ENCODE results near the gene OLFML2A.

DNA sequence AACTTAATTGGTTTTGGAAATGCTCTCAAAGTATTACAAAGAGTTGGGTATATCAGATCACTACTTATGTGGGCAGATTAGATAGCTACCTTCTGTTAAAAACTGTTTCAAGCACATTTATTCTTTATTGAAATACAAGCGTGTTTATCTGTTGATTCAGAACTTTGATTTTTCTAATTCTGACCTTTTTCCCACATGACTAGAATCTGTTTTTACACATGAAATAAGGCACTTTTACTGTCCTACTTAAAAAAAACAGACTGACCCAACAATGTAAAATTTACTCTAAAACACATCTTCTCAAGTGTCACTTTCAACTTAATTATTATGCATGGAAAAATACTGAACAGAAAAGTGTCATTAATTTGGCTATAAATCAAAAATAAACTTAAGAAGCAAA, 10.6 kb upstream of the OLFML2A start:
- TF ChIP-seq, protein P1, sequence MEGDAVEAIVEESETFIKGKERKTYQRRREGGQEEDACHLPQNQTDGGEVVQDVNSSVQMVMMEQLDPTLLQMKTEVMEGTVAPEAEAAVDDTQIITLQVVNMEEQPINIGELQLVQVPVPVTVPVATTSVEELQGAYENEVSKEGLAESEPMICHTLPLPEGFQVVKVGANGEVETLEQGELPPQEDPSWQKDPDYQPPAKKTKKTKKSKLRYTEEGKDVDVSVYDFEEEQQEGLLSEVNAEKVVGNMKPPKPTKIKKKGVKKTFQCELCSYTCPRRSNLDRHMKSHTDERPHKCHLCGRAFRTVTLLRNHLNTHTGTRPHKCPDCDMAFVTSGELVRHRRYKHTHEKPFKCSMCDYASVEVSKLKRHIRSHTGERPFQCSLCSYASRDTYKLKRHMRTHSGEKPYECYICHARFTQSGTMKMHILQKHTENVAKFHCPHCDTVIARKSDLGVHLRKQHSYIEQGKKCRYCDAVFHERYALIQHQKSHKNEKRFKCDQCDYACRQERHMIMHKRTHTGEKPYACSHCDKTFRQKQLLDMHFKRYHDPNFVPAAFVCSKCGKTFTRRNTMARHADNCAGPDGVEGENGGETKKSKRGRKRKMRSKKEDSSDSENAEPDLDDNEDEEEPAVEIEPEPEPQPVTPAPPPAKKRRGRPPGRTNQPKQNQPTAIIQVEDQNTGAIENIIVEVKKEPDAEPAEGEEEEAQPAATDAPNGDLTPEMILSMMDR (IDR thresholded peaks at IDR 0.05), result no peak
- no peak for TF ChIP-seq POLR2A (IDR thresholded peaks at IDR 0.05)
- TF ChIP-seq POLR2AphosphoS5 (IDR thresholded peaks at IDR 0.05), result no peak
- no peak for TF ChIP-seq EP300 (IDR thresholded peaks at IDR 0.05)

All from sigmoid colon (tissue), 4 donors.